ENCODE measurements around the gene ZNF519.
A peak's percentile ranks its signal among the peaks of the same experiment; 100 is the strongest.
"Not testable (repeated sequence)": the region's sequence is repeated elsewhere in the genome, so short reads cannot be mapped to it uniquely, and the experiment has no call there.

ZNF519 gene

DNA sequence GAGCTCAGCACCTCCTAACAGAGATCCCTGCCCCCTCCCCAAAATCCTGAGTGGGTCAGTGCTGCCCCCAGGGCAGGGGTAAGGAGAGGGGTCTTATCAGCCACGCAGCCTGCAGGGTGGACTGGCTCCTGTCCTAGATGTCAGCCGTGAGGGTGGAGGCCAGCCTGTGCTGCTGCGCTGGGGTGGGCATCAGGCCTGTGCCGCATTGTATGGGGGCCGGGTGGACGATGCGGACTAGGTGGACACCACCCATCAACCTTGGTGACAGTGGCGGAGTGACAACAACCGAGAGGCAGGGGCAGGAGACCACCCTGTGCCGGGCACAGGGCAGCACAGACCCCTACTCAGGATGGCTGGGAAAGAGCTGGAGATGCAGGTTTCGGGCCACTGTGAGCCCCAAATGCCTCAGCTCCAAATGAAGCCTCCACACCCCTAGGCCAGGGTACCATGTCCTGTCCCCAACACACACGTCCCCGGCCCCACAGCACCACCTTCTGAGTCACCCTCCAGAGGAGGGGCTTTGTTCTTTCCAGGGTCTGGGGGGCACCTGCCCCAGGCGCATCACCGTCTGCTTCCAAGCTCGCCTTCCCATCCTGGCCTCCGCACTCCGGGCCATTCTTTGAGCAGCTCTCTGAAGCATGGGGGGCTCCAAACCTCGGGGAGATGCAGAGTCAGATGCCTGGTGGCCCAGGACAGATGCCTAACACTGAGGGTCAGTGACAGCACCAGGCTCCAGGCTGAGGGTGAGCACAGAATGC lies 13.5 kb upstream of the ZNF519 start:
- H3K27ac ChIP-seq (ENCODE audit: low read length); H3K4me1 ChIP-seq (ENCODE audit: control insufficient read depth, insufficient read depth, low read length); DNase-seq (ENCODE audit: low read depth, low spot score); H3K9me3 ChIP-seq (ENCODE audit: control insufficient read depth, insufficient read depth, low read length); H3K36me3 ChIP-seq (ENCODE audit: control insufficient read depth, insufficient read depth, low read length); H3K4me3 ChIP-seq (ENCODE audit: low read length); H3K27me3 ChIP-seq (ENCODE audit: control insufficient read depth, insufficient read depth, low read length): not testable (repeated sequence)
- WGBS (ENCODE audit: insufficient coverage, insufficient read length): no CpG with 5 or more reads among the region's 19 CpGs

DNA sequence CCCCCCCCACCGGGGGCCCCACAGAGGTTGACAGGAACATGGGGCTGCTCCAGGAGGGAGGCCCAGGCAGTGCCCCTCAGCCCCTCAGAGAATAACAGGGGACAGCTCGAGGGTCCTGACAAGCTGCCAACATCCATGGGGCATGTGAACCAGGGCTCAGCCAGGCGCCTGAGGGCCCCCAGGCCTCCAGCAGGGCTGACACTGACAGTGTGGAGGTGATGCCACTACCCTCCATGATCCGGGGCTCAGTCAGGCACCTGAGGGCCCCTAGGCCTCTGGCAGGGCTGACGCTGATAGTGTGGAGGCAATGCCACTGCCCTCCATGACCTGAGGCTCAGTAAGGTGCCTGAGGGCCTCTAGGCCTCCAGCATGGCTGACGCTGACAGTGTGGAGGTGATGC lies 12.8 kb upstream of the ZNF519 start:
- not testable (repeated sequence) for H3K27me3 ChIP-seq (ENCODE audit: control insufficient read depth, insufficient read depth, low read length); H3K27ac ChIP-seq (ENCODE audit: low read length); H3K4me1 ChIP-seq (ENCODE audit: control insufficient read depth, insufficient read depth, low read length); H3K36me3 ChIP-seq (ENCODE audit: control insufficient read depth, insufficient read depth, low read length); DNase-seq (ENCODE audit: low read depth, low spot score); H3K4me3 ChIP-seq (ENCODE audit: low read length); H3K9me3 ChIP-seq (ENCODE audit: control insufficient read depth, insufficient read depth, low read length)
- no CpG with 5 or more reads among the region's 6 CpGs for WGBS (ENCODE audit: insufficient coverage, insufficient read length)

GRCh38 chr18:14144628-14144895 lies 12.3 kb upstream of the ZNF519 start:
- H3K9me3 ChIP-seq (ENCODE audit: control insufficient read depth, insufficient read depth, low read length): no peaks in the 10 kb centered on the region
- H3K27ac ChIP-seq (ENCODE audit: low read length): no peak overlapping the region
- no peaks in the 10 kb centered on the region for H3K4me1 ChIP-seq (ENCODE audit: control insufficient read depth, insufficient read depth, low read length)
- DNase-seq (ENCODE audit: low read depth, low spot score): no peak
- H3K36me3 ChIP-seq (ENCODE audit: control insufficient read depth, insufficient read depth, low read length): no peaks in the 10 kb centered on the region
- H3K27me3 ChIP-seq (ENCODE audit: control insufficient read depth, insufficient read depth, low read length): no peaks in the 10 kb centered on the region
- no CpG with 5 or more reads among the region's 6 CpGs for WGBS (ENCODE audit: insufficient coverage, insufficient read length)
- H3K4me3 ChIP-seq (ENCODE audit: low read length): no peak overlapping the region

DNA sequence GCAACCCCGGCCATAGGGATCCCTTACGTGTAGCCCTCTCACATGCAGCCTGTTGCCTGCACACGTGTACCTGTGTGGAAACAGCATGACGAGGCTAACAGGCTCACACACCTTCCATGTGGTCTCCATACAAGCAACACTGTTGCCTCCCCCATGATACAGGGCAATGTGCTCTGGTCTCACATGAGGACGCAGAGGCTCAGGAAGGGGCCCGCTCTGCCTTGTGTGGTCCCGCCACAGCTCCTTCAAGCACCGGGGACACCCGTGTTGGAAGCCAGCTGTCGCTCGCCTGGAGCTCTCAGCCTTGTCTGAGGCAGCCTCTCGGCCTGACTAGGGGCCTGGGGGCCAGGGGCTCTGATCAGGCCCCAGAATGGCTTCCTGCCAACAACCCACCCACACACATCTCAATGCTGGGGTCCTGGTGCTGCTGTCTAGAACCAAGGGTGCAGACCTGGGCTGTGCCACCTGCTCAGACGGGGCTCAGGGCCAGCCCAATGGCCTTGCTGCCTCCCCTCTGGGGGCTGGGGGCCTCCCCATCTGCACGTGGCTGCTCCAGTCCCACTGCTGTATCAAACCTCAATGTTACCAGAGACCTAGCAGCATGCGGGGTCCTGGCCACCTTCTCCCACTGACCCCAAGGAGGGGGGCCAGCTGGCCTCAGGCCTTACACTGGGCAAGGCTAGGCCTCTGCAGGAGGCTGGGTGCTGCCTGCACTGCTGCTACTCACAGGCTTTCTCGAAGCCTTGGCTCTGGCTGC lies 11.8 kb upstream of the ZNF519 start:
- not testable (repeated sequence) for H3K4me3 ChIP-seq (ENCODE audit: low read length); H3K36me3 ChIP-seq (ENCODE audit: control insufficient read depth, insufficient read depth, low read length); H3K9me3 ChIP-seq (ENCODE audit: control insufficient read depth, insufficient read depth, low read length); H3K27ac ChIP-seq (ENCODE audit: low read length); DNase-seq (ENCODE audit: low read depth, low spot score); H3K4me1 ChIP-seq (ENCODE audit: control insufficient read depth, insufficient read depth, low read length); H3K27me3 ChIP-seq (ENCODE audit: control insufficient read depth, insufficient read depth, low read length)
- WGBS (ENCODE audit: insufficient coverage, insufficient read length): no CpG with 5 or more reads among the region's 16 CpGs

DNA sequence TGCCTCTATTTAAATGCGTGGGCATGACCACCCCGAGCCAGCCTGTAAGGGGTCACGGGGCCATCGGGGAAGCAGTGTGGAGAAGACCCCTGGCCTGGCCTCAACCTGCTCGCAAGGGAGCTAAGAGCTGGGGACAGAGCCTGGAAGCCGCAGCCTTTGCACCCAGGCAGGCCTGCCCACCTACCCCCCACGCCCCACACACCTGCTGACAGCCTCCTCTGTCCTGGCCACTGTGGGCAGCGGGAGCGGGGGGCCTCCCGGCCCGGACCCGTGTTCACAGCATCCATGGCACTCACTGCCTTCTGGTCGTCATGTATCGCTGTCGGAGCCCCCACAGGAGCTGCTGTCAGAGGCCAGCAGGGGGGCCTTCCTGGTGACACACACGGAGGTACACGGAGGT lies 11.2 kb upstream of the ZNF519 start:
- not testable (repeated sequence) for H3K4me1 ChIP-seq (ENCODE audit: control insufficient read depth, insufficient read depth, low read length); H3K4me3 ChIP-seq (ENCODE audit: low read length); H3K9me3 ChIP-seq (ENCODE audit: control insufficient read depth, insufficient read depth, low read length); DNase-seq (ENCODE audit: low read depth, low spot score); H3K27ac ChIP-seq (ENCODE audit: low read length); H3K27me3 ChIP-seq (ENCODE audit: control insufficient read depth, insufficient read depth, low read length); H3K36me3 ChIP-seq (ENCODE audit: control insufficient read depth, insufficient read depth, low read length)
- no CpG with 5 or more reads among the region's 17 CpGs for WGBS (ENCODE audit: insufficient coverage, insufficient read length)

- DNase-seq (ENCODE audit: low read depth, low spot score); H3K4me3 ChIP-seq (ENCODE audit: low read length); H3K27ac ChIP-seq (ENCODE audit: low read length); H3K36me3 ChIP-seq (ENCODE audit: control insufficient read depth, insufficient read depth, low read length); H3K4me1 ChIP-seq (ENCODE audit: control insufficient read depth, insufficient read depth, low read length); H3K27me3 ChIP-seq (ENCODE audit: control insufficient read depth, insufficient read depth, low read length); H3K9me3 ChIP-seq (ENCODE audit: control insufficient read depth, insufficient read depth, low read length): not testable (repeated sequence)
- no CpG with 5 or more reads among the region's 9 CpGs for WGBS (ENCODE audit: insufficient coverage, insufficient read length)
Observed at GRCh38 chr18:14142177-14142576, 9.9 kb upstream of the ZNF519 start.

DNA sequence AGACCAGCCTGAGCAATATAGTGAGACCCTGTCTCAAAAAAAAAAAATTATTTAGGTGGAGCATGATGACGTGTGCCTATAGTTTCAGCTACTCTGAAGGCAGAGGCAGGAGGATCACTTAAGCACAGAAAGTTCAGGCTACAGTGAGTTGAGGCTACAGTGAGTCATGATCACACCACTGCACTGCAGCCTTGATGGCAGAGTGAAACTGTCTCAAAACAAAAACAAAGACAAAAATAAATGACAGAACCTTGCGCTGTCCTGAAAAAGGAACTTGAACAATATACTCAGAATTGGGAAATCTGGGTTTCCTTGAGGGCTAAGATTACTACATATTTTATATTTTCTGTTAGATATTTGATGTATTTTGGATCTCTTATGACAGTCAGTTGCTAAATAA lies 7.3 kb upstream of the ZNF519 start:
- H3K27me3 ChIP-seq (ENCODE audit: control insufficient read depth, insufficient read depth, low read length); H3K36me3 ChIP-seq (ENCODE audit: control insufficient read depth, insufficient read depth, low read length); H3K4me1 ChIP-seq (ENCODE audit: control insufficient read depth, insufficient read depth, low read length); DNase-seq (ENCODE audit: low read depth, low spot score); H3K27ac ChIP-seq (ENCODE audit: low read length); H3K9me3 ChIP-seq (ENCODE audit: control insufficient read depth, insufficient read depth, low read length); H3K4me3 ChIP-seq (ENCODE audit: low read length): not testable (repeated sequence)
- WGBS (ENCODE audit: insufficient coverage, insufficient read length): no CpG with 5 or more reads among the region's 2 CpGs

- not testable (repeated sequence) for H3K36me3 ChIP-seq (ENCODE audit: control insufficient read depth, insufficient read depth, low read length); DNase-seq (ENCODE audit: low read depth, low spot score); H3K4me1 ChIP-seq (ENCODE audit: control insufficient read depth, insufficient read depth, low read length); H3K27me3 ChIP-seq (ENCODE audit: control insufficient read depth, insufficient read depth, low read length); H3K4me3 ChIP-seq (ENCODE audit: low read length); H3K9me3 ChIP-seq (ENCODE audit: control insufficient read depth, insufficient read depth, low read length); H3K27ac ChIP-seq (ENCODE audit: low read length)
- WGBS (ENCODE audit: insufficient coverage, insufficient read length): no CpG with 5 or more reads among the region's 4 CpGs
Observed at GRCh38 chr18:14137971-14138370, 5.7 kb upstream of the ZNF519 start.

- H3K4me1 ChIP-seq (ENCODE audit: control insufficient read depth, insufficient read depth, low read length); H3K9me3 ChIP-seq (ENCODE audit: control insufficient read depth, insufficient read depth, low read length); H3K36me3 ChIP-seq (ENCODE audit: control insufficient read depth, insufficient read depth, low read length); H3K27me3 ChIP-seq (ENCODE audit: control insufficient read depth, insufficient read depth, low read length); DNase-seq (ENCODE audit: low read depth, low spot score); H3K27ac ChIP-seq (ENCODE audit: low read length): not testable (repeated sequence)
- no CpG with 5 or more reads among the region's 27 CpGs for WGBS (ENCODE audit: insufficient coverage, insufficient read length)
- peak overlapping the region; percentile 97 for H3K4me3 ChIP-seq (ENCODE audit: low read length)
Observed at GRCh38 chr18:14131696-14132270, 452 bp downstream of the ZNF519 start.

DNA sequence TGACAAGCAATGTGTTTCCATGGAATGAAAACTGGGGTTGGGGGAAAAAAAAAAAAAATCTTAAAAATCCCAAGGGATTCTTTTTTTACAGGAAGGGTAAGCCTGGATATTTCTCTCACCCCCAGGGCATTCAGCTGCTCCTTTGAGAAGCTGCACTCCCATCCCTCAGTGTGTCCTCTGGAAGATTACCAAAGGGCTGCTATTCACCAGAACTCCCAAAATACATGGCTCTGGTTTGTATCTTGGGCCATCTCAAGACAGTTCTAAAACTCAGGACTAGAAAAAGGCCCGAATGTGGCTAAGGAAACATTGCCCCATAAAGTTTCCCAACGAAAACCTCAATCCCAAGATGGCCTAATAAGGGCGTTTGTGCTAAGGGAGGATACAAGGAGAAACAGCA lies 1.4 kb downstream of the ZNF519 start:
- no CpG with 5 or more reads among the region's 3 CpGs for WGBS (ENCODE audit: insufficient coverage, insufficient read length)
- H3K27ac ChIP-seq (ENCODE audit: low read length); H3K9me3 ChIP-seq (ENCODE audit: control insufficient read depth, insufficient read depth, low read length); H3K27me3 ChIP-seq (ENCODE audit: control insufficient read depth, insufficient read depth, low read length); H3K4me3 ChIP-seq (ENCODE audit: low read length); H3K4me1 ChIP-seq (ENCODE audit: control insufficient read depth, insufficient read depth, low read length); DNase-seq (ENCODE audit: low read depth, low spot score); H3K36me3 ChIP-seq (ENCODE audit: control insufficient read depth, insufficient read depth, low read length): not testable (repeated sequence)

- no peaks in the 10 kb centered on the region for H3K27me3 ChIP-seq (ENCODE audit: control insufficient read depth, insufficient read depth, low read length)
- WGBS (ENCODE audit: insufficient coverage, insufficient read length): no CpG with 5 or more reads among the region's 2 CpGs
- no peak for DNase-seq (ENCODE audit: low read depth, low spot score)
- no peaks in the 10 kb centered on the region for H3K9me3 ChIP-seq (ENCODE audit: control insufficient read depth, insufficient read depth, low read length)
- H3K27ac ChIP-seq (ENCODE audit: low read length): no peak overlapping the region
- H3K36me3 ChIP-seq (ENCODE audit: control insufficient read depth, insufficient read depth, low read length): no peaks in the 10 kb centered on the region
- H3K4me1 ChIP-seq (ENCODE audit: control insufficient read depth, insufficient read depth, low read length): no peaks in the 10 kb centered on the region
- no peak overlapping the region for H3K4me3 ChIP-seq (ENCODE audit: low read length)
Observed at GRCh38 chr18:14124689-14125088, 7.5 kb downstream of the ZNF519 start.
